GM19467 (cell line): ENCODE results near the gene CHD2.
"Not testable (repeated sequence)": the region's sequence is repeated elsewhere in the genome, so short reads cannot be mapped to it uniquely, and the experiment has no call there.

Experiments
- ATAC-seq: cut with Tn5 transposase; IDR thresholded peaks from one replicate; pipeline ENCODE4 v1.9.1; 2021; ENCODE audit warnings: mild to moderate bottlenecking, moderate library complexity; ENCODE audit not compliant: unreplicated experiment

Gene CHD2

DNA sequence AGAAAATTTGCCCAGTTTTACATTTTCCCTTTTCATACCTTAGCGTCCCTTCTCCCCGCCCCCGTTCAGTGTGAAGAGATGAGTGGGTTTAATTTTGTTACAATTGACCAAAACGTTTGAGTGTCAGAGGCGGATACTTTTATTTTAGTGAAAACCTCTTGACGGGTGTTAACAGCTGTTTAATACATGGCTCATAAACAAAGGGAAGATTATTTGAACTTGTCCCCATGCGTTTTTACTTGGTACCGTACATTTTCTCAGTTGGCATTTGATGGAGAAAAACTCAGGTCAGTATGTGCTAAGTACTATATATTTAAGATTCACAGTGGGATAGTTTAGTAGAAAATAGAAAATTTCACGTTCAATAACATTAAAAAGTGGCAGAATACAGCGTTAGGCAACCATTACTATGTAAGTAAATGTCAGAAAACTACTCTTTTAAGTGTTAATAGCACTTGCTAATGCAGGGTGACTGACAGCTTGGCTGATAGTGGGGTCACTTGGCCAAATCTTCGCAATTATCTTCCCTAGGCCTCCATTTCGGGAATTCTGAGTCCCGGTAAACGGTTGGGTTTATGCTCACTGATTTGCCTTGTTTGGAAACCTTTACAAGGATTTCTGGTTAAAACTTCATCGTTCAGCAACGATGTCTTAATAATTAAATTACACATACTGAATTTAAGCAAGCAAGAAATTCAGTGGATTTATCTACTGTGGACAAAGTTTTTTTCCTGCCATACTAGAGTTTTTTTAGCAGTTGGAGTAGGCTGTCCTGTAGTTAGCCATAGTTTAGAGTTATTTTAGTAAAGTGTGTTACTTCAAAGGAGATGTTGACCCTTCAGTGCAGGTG is 4.8 kb downstream of the CHD2 start:
- no peak for ATAC-seq

- ATAC-seq: no peak
These were observed 5.9 kb downstream of the CHD2 start for GRCh38 chr15:92906020-92906419.

DNA sequence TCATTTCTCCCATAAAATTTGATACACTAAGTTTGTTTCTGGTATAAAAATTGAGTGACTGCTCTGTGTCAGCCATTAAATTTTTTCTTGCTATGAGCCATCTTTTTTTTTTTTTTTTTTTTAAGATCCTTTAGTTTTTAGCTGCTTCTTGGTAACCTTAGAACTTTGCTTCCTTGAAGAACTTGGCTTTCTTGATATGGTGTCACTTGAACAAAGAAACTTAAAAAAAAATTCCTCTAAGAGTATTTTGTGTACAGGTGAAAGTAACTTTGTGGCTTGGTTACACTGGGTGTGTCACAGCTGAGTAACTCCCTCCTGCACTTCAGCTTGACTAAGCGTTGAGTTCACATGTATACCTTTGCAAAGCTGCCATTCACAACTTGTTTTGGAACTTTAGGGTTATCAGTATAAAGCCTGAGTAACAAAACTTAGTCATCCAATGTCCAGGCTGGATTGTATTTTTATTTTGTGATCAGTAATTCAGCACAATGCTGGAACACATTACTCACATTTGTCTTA is 6.5 kb downstream of the CHD2 start:
- ATAC-seq: peak; percentile 24

- no peak for ATAC-seq
These were observed 7.1 kb downstream of the CHD2 start for GRCh38 chr15:92907229-92907628.

DNA sequence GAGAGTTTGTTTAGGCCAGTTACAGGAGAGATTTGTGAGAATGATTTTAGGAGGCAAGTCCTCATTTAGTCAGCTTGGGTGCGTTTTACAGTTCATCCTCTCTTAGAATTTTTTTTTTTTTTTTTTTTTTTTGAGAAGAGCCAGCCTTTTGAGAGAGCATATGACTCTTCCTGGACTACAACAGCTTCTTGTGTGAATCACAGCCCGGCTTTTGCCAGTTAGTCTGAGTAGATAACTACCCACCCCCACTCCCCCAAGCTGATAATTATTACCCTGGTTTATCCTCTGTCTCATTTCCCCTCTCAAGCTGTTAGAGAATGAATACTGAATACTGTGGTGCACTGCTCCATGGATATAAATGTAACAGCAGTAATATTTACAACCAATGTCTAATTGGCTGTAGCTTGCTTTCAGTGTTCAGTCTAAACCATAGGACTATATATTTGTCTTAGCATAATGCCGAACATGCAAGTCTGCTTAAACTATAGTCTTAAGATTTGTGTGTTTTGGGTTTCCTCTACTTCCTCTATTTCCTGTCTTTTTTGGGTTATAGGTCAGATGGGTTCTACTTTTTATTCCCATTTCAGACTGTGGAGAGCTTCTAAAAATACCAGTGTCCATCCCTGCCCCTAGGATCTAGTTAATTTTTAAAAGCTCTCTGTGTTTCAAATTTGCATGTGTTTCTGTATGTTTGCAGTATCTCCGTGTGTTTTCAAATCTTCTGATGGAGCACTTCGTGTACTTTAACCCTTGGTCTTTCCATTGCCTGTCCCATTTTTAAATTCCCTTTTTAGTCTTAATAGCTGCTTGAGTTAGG is 8.0 kb downstream of the CHD2 start:
- ATAC-seq: no peak

GRCh38 chr15:92908713-92909057 is 8.6 kb downstream of the CHD2 start:
- no peak for ATAC-seq

GRCh38 chr15:92909136-92909781 is 9.1 kb downstream of the CHD2 start:
- no peak for ATAC-seq

DNA sequence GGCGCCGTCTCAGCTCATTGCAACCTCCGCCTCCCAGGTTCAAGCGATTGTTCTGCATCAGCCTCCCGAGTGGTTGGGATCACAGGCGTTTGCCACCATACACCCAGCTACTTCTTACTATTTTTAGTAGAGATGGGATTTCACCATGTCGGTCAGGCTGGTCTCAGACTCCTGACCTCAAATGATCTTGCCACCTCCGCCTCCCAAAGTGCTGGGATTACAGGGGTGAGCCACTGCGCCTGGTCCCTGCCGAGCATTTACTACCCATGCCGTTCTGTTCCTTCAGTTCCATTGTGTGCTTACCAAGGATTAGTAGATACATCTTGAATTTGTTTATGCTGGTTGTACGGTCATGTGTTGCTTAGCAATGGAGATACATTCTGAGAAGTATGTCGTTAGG is 10.3 kb downstream of the CHD2 start:
- ATAC-seq: no peak

DNA sequence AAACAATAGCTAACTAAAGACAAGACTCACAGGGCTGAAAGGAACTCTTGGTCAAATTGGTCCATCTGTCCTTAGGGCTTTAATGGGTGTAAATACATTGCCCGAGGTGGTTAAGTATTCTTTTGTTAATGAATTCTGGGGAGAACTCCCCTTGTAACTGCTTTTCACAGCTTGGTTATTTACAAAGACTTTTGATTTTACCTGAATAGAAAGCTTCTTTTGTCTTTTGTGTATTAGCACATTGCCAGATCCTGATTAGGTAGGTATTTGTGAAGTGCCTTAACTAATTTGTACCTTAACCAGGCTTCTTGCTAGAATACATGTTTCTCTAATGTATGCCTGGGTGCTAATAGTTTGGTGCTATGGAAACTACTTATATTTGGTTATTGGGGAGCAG is 14.0 kb downstream of the CHD2 start:
- no peak for ATAC-seq

- no peak for ATAC-seq
These were observed 14.7 kb downstream of the CHD2 start for GRCh38 chr15:92914768-92915221.

GRCh38 chr15:92915766-92916435 is 15.8 kb downstream of the CHD2 start:
- ATAC-seq: no peak

GRCh38 chr15:92917598-92918407 is 17.7 kb downstream of the CHD2 start:
- no peak for ATAC-seq

- not testable (repeated sequence) for ATAC-seq
These were observed 18.8 kb downstream of the CHD2 start for GRCh38 chr15:92918881-92919280.

DNA sequence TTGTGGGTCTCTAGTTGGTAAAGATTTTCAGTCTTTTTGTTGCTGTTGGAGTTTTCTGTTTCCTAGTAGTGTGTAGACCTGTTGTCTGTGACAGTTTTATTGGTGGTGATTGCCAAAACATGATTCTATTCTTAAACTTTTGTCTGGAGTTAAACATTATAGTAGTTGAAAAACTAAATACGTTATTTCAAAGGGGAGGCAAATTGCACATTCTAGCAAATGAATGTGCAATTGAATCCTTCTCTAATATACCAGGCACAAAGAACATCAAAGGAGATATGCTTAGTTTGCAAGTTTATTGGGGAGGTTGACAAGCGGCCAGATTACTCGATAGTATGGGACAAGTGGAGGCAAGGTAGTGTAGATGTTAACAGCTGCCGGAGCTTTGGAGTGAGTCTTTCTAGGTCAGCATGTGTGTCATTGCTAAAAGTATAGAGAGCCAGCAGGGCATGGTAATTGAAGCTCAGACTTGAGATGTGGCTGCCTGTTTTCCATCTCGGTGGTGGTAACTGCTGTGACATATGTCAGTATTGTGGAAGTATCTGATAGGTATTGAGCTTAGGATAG is 20.6 kb downstream of the CHD2 start:
- no peak for ATAC-seq

- ATAC-seq: no peak
These were observed 21.3 kb downstream of the CHD2 start for GRCh38 chr15:92921215-92922131.

DNA sequence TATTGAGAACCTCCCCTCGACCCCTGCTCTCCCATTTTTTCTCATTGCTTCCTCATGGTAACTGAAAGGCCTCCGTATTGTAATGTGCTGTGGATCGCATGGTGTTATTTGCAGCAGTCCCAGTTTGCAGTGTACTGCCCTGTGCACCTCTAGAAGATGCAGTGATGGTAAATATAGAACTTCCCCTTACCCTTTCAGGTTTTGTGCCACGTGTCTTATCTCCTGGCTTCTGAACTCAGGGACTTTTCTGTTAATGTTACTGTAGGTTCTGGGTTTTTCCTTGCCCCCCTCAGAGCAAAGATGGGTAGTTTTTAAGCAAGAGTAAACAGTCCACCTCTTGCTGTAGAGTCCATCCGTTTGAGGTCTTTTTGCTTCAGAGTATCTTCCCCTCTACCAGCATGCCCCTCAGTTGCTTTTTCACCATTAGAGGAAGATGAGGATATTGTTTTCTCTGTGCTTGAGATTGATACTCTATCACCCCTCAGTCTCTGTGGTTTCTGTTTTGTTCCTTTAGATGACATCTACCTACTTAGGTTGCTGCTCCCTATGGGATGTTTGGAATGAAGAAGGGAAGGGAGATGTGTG is 22.4 kb downstream of the CHD2 start:
- ATAC-seq: no peak

DNA sequence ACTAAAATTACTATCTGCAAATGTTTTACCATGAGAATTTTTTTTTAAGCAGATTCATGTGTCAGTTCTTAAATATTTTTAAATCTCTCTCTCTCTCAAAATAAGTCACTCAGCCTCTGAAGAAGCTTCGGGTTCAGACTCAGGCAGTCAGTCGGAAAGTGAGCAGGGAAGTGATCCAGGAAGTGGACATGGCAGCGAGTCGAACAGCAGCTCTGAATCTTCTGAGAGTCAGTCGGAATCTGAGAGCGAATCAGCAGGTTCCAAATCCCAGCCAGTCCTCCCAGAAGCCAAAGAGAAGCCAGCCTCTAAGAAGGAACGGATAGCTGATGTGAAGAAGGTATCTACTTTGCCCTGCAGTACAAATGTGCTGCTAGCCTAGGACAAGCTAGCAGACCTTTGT is 24.1 kb downstream of the CHD2 start:
- no peak for ATAC-seq

- no peak for ATAC-seq
These were observed 25.3 kb downstream of the CHD2 start for GRCh38 chr15:92925454-92925853.
